Stomach (tissue), 4 donors: Measurements from ENCODE around the gene FOXS1.

ENCODE experiments used
- EP300 ChIP-seq: sonication (generic); formaldehyde crosslinking; IDR thresholded peaks from one replicate; pipeline ENCODE4 v1.6.1; 2017; ENCODE audit warnings: antibody characterized with exemption
- POLR2A ChIP-seq, 4 donors: fragments of 450-650 bp; IDR thresholded peaks; one replicate each; pipeline ENCODE4 v1.6.1; 2016; ENCODE audit warnings: antibody characterized with exemption in 4 of 4, control low read depth in 2 of 4, mild to moderate bottlenecking in 1 of 4, moderate library complexity in 1 of 4
- POLR2AphosphoS5 ChIP-seq, 3 donors: sonication (generic); formaldehyde crosslinking; IDR thresholded peaks; one replicate each; pipeline ENCODE4 v1.6.1; 2016; ENCODE audit warnings: antibody characterized with exemption in 3 of 3
- TF ChIP-seq, protein P1 (sequence below), 7 experiments: fragments of 450-650 bp in 4 of 7; fragments of 200-600 bp in 3 of 7; sonication (generic) in 3 of 7; IDR thresholded peaks; one replicate each; pipeline ENCODE4 v1.5.1; 2016 to 2019; ENCODE audit warnings: antibody characterized with exemption in 7 of 7, control low read depth in 2 of 7, mild to moderate bottlenecking in 1 of 7

DNA sequence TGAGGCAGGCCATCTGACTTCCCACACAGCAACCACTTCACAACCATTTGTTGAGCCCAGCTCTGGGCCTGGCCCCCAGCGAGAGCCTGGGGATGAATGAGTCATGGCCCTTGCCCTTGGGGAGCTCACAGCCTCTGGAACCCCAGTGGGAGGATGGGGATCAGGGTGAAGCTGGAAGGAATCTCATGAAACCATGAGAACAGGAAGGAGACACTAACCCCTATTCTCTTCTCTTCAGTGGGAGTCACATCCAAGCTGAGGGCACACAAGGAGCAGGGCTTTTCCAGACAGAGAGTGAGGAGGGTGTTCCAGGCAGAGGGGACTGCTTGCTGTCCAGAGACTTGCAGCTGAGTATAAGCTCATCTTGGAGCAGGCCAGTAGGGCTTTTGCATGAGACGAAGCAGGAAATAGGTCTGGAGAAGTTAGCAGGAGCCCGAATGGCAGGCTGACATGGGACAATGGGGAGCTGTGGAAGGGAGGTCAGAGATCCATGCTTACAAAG, 7.5 kb downstream of the FOXS1 start:
- no peak for TF ChIP-seq POLR2A (IDR thresholded peaks at IDR 0.05)
- no peak for TF ChIP-seq POLR2AphosphoS5 (IDR thresholded peaks at IDR 0.05)
- TF ChIP-seq, protein P1, sequence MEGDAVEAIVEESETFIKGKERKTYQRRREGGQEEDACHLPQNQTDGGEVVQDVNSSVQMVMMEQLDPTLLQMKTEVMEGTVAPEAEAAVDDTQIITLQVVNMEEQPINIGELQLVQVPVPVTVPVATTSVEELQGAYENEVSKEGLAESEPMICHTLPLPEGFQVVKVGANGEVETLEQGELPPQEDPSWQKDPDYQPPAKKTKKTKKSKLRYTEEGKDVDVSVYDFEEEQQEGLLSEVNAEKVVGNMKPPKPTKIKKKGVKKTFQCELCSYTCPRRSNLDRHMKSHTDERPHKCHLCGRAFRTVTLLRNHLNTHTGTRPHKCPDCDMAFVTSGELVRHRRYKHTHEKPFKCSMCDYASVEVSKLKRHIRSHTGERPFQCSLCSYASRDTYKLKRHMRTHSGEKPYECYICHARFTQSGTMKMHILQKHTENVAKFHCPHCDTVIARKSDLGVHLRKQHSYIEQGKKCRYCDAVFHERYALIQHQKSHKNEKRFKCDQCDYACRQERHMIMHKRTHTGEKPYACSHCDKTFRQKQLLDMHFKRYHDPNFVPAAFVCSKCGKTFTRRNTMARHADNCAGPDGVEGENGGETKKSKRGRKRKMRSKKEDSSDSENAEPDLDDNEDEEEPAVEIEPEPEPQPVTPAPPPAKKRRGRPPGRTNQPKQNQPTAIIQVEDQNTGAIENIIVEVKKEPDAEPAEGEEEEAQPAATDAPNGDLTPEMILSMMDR (IDR thresholded peaks at IDR 0.05), result no peak
- TF ChIP-seq EP300, result no peak
